GM21381 (cell line): ENCODE results near the gene ZC3H10.
A peak's percentile ranks its signal among the peaks of the same experiment; 100 is the strongest.
"Not testable (repeated sequence)": the region's sequence is repeated elsewhere in the genome, so short reads cannot be mapped to it uniquely, and the experiment has no call there.

Source experiments
- ATAC-seq: cut with Tn5 transposase; IDR thresholded peaks from one replicate; pipeline ENCODE4 v1.9.1; 2021; ENCODE audit warnings: mild to moderate bottlenecking, moderate library complexity; ENCODE audit not compliant: unreplicated experiment

The ZC3H10 gene

DNA sequence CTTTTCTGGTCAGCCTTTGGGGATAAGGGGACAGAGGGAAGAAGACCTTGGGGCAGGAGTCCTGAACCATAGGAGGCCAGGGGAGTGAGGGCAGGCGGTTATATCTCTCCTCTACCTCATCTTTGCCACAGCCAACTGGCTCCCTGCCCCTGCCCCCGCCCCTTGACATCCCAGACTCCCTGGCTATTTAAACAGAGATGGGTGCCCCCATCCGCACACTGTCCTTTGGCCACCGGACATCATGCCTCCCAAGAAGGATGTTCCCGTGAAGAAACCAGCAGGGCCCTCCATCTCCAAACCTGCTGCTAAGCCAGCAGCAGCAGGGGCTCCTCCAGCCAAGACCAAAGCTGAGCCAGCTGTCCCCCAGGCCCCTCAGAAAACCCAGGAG lies 35.6 kb downstream of the ZC3H10 start:
- ATAC-seq = no peak

DNA sequence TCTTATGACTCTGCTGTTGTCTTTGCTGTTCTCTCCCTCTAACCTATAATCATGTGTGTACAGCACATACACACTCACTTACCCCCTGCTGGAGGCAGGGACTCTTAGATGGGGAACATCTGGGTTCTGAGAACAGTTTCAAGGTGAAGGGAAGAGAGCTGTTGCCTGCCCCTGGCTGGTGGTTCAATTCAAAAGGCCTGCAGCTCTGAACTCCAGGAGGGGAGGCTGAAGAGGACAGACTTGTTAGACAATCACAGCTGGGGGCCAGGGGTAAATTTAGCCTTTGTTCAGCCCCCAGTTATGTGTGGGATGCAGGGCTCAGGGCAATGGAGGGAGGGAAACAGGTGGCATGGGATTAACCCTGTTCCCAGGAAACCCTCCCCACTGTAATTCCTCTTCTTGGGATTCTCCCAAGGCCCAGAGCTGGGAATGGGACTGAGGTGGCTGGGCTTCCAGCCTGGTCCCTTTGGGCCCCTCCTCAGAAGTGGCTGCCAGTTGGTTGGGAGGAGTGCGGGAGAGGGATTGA lies 36.2 kb downstream of the ZC3H10 start:
- no peak for ATAC-seq

DNA sequence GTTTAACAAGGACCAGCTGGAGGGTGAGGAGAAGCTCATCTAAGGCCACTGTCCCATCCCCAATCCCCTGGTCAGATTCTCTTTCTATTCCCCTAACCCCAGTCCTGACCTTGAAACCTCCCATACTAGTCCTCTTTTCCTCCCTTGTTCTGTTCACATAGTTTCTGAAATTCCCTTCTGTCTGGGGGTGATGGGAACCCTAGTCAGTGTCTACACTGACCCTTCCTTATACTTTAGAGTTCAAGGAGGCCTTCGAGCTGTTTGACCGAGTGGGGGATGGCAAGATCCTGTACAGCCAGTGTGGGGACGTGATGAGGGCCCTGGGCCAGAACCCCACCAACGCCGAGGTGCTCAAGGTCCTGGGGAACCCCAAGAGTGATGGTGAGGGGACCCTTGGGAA lies 36.8 kb downstream of the ZC3H10 start:
- ATAC-seq = no peak

DNA sequence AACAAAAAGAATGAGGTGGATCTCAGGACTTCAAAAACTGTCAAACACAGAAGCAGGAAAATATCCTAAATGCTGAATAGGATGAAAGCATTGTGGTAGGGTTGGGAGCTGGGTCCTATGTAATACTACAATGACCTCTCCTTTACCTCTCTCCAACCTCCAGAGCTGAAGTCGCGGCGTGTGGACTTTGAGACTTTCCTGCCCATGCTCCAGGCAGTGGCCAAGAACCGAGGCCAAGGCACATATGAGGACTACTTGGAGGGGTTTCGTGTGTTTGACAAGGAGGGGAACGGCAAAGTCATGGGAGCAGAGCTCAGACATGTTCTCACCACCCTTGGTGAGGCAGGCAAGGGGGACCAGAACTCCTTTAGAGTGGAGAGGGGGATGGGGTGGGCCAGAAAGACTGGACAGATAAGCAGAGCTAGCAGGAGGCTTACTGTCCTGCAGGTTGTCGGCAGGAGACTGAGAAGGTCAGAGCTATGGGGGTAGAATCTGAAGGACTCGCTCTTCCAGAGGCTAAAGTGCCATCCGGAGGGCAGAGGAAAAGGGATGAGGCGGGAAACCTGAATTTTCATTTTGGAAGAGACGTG lies 37.3 kb downstream of the ZC3H10 start:
- ATAC-seq = no peak

DNA sequence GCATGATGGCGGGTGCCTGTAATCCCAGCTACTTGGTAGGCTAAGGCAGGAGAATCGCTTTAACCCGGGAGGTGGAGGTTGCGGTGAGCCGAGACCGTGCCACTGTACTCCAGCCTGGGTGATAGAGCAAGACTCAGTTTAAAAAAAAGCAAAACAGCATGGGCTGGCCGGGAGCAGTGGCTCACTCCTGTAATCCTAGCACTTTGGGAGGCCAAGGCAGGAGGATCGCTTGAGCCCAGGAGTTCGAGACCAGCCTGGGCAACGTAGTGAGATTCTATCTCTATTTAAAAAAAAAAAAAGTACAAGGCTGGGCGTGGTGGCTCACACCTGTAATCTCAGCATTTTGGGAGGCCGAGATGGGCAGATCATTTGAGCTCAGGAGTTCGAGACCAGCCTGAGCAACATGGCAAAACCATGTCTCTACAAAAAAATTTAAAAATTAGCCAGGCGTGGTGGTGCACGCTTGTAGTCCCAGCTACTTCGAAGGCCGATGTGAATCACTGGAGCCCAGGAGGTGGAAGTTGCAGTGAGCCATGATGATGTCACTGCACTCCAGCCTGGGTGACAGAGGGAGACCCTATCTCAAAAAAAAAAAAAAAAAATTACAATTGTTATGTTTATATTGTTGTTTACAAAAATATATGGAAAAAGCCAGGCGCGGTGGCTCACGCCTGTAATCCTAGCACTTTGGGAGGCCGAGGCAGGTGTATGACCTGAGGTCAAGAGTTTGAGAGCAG lies 38.6 kb downstream of the ZC3H10 start:
- not testable (repeated sequence) for ATAC-seq

DNA sequence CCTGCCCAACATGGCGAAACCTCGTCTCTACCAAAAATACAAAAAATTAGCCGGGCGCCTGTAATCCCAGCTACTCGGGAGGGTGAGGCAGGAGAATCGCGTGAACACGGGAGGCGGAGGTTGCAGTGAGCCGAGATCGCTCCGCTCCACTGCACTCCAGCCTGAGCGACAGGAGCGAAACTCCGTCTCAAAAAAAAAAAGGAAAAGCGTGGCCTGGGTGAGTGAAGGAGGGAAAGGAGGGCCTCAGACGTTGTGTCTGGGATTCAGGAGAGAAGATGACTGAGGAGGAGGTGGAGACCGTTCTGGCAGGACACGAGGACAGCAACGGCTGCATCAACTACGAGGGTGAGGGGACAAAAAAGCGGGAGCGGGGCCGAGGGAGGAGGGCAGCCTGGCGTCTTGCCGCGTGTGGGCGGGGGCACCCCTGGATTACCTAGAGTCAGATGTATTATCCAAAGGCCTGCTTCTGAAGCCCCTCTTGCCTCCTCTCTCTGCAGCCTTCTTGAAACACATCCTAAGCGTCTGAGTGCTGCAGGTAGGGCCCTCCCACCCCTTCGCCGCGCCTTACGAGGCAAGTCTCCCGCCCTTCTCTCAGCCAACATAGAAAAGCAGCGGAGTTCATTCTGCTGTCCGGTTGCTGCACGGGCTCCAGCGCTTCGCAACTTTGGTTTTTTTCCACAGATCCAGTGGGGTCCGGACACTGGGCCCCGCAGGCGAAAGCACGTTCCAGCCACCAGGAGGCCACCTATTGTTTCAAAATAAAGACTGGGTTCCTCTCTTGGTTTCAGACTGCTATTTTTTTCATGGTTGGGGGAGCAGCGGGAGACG lies 39.3 kb downstream of the ZC3H10 start:
- ATAC-seq = peak; percentile 32

DNA sequence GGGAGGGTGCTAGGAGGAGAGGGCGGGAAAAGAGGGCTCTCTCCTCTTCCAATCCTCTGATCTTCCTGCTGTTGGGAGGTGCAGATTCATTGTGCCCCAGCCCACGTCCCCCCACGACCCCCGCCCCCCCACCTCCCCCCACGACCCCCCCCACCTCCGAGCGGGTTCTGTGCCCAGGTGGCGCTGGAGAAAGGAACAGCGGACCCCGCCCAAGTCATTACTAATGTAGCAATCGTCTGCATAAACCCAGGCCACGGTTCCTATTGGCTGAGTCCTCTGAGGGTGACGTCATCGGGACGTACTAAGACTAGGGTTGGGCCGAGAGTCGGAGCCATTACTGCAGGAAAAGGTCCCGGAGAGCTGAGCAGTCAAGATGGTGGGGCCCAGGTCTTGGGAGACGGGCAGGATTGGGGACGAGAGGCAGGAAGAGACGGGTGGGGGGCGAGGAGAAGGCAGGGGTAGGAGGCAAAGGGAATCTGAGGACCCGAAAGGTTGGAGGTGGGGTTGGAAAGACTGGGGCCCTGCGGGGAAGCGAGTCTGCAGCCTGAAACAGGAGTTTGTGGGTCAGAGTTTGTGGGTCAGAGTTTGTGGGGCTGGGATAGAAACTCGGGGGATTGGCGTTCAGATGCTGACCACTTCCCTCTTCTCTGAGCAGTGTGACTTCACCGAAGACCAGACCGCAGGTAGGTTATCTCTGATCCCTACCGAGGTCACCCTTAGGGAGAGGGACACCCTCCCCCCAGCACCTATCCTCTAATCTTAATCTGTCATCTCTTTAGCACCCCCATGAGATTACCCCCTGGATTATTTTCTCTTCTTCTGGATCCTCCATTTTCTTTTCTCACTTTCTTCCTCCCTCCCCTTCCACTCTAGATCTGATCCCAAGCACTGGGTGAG lies 40.2 kb downstream of the ZC3H10 start, which contains the start of gene MYL6:
Gene MYL6, plus strand, starts transcription at position 331 of the 897 bp plus-strand sequence. Its CDS starts 43 bp downstream, at position 374.
- peak; percentile 72 for ATAC-seq

DNA sequence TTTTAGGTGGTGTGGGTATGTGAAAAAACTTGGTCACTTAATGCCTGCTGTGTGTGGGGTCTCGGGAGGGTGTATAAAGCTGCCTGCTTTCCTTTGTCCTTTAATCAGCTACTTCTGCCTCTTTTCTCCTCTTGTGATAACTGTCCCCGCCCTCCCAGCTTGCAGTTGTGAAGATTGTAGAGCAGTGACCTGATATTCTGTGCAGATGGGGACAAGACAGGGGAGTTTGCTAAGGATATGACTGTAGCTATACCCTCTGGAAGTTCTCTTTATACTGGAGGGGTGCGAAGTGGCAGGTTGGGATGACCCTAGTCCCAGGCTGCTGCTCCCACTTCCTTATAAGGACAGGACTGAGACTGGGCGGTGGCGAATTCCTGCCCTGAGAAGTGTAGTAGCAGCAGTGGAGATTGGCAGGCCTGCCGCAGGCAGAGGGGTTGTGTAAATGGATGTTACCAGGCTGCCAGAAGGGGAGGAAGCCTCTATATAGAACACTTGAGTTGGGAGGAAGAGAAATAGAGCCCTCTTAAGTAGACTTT lies 40.9 kb downstream of the ZC3H10 start:
- no peak for ATAC-seq

DNA sequence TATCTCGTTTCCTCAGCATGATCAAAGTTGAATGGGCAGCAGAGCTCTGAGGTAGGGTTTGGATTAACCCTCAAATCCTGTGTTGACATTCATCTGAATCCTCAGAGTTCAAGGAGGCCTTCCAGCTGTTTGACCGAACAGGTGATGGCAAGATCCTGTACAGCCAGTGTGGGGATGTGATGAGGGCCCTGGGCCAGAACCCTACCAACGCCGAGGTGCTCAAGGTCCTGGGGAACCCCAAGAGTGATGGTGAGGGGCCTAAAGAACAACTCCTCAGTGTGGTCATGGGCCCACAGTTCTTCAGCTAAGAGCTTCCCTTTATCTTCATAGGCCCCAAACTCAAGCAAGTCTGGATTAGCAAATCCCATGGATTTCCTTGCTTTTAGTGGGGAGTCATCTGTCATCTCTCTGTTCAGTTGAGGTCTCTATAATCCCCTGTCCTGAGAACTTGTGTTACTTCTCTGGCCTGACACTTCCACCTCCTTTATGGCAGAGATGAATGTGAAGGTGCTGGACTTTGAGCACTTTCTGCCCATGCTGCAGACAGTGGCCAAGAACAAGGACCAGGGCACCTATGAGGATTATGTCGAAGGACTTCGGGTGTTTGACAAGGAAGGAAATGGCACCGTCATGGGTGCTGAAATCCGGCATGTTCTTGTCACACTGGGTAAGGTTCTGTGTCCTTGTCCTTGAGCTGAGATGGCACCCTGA lies 41.6 kb downstream of the ZC3H10 start:
- ATAC-seq = no peak

DNA sequence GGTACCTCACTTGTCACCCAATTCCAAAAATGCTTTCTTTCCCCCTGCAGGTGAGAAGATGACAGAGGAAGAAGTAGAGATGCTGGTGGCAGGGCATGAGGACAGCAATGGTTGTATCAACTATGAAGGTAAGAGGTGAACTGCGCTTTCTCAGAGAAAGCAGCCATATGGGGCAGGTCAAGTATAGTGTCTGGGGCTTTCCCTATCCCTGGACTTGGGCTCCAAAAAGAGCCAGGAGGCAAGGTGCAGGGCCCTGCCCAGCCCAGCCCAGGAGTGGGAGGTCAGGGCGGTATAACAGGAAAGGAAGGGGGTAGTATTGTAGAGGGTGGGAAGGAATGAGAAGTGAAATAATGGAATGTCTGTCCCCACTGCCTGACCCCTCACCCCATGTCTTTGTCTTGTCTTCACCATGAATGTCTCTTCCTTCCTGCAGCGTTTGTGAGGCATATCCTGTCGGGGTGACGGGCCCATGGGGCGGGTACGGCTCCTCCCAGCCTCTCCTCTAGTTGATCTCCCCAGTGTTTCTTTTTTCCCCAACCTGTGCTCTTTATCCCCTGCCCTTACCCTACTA lies 42.2 kb downstream of the ZC3H10 start:
- ATAC-seq = no peak

DNA sequence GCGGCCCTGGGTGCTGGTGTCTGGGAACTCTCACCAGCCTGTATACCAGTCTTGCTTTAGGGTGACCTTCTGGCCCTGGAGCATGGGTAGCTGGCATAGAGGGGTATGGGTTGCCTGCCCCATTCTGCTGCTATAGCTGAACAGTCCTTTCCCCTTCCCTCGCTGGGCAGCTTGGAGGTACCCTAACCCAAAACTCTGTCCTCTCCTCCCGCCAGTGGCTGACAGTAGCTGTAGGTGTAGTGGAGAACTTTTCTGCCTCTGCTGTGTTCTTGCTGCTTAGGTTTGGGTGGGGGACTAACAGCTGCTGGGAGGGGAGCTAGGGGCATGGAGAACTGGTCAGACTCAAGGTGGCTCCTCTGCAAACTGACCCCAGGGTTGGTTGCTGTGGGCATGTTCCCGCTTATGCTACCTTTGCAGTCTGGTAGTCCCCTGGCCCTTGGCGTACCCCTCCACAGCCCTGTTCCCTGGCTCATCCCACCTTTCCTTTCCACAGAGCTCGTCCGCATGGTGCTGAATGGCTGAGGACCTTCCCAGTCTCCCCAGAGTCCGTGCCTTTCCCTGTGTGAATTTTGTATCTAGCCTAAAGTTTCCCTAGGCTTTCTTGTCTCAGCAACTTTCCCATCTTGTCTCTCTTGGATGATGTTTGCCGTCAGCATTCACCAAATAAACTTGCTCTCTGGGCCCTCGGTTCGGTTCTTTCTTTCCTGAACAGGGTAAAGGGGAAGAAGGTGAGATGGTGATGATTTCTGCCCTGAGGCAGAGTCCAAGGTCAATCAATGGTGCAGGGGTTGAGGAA lies 43.0 kb downstream of the ZC3H10 start:
- no peak for ATAC-seq

DNA sequence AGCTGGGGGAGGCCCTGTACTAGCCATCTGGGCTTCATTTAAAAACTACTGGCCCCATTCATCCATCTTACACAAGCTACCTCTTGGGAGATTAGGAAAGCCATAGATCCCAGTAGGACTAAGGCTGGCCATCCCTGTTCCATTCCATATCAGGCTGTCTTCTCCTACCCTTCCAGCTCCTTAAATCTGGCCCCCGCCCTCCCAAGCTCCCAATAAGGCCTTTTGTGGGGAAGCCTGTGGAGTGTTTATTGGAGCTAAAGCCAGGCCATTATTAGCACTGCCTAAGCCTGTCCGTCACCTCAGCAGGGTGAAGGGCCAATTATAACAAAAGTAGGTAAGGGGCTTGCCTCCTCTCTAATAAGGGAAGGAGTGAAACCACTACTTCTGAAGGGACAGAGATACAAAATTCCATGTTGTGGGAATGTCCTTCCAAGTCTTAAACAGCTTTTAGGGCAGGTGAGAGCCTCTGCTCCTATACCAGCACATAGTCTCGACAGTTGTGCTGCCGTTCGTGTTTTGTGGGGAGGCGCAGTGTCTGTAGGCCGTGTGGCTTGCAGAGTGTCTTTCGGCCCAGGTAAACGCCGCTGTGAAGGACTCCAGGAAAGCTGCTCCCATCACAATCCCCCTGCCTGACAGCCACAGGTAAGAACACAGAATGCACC lies 43.8 kb downstream of the ZC3H10 start:
- no peak for ATAC-seq

DNA sequence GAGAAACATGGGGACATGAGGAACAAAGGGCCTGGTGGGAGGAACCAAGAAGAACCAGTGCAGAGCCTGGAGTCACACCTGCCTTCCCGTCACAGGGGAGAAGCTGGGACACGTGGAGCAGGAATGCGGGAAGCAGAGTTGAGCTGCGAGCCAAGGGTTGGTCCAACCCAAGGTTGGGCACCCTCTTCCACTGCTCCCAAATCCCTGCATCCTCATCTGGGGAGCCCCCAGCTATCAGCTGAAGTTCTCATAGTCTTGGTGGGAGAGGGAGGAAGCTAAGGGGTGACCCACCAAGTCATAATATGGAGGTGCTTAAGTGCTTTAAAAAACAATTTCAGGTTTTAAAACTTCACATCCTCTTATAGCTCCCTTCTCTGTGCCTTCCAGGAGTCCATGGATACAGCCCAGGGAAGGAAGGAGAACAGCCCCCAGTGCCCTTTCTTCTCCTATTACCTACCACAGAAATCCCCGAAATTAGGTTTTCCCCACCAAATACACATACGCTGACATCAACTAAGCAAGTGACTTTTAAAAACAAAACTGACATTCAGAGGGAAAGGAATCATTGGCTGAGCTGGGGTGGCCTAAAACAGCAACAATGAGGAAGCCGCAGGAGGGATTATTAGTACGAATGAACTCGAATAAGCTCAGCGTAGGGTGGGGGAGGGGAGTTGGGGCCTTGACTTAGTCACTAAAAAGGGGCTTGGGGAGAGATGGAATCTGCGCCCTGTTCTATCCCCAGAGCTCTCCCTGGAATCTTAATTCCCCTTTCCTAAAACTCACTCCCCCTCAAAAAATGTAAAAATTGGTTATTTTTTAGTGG lies 44.6 kb downstream of the ZC3H10 start:
- no peak for ATAC-seq

DNA sequence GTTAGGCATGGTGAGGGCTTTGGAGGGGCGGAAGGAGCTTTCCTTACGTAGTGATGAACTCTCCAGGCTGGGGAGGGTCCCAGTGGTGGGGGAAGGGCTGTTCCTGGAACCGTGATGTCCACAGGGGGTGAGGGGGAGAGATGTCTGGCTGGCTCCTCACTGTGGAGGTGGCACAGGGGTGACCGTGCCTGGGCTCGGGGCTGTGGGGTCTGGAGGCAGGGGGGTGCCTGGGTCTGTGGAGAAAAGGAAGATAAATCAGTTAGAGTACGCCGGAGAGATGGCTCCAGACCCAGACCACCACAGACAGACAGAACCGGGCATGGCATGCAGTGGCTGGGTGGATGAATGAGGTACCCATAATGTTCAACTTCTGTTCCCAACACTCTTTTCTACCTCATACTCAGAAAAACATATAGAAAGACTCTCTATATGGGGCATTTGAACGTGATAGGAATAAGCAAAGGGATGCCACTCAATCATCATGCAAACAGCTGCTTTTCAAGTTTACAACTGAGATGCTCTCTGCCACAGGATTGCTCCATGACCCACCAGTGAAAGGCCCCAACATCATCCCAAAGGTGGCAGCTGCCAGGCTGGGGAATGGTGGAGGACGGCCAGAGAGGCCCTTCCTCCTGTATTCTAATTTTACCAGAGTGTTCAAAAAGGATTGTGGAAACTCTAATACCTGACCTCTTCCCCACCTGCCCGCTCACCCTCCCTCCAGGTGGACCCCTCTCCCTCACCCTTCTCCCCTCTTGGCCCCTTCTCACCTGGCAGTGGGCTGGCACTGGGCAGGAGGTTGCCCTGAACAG lies 45.7 kb downstream of the ZC3H10 start:
- no peak for ATAC-seq

DNA sequence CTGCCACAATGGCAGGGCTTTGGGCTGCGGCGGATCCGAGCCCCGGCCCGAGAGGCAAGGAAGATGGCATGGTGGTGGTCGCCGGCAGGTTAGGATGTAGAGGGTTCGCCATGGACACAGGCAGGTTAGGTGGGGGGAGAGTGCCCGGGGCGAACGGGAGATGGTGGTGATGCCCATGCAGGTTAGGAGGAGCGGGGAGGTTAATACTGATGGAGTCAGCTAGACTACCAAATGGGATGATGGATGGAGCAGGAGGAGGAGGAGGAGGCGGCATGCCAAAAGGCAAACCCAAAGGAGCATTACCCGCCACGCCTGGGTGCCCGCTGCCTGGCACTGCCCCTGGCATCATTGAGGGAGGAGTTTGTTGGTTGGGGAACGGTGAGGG lies 46.3 kb downstream of the ZC3H10 start:
- no peak for ATAC-seq

DNA sequence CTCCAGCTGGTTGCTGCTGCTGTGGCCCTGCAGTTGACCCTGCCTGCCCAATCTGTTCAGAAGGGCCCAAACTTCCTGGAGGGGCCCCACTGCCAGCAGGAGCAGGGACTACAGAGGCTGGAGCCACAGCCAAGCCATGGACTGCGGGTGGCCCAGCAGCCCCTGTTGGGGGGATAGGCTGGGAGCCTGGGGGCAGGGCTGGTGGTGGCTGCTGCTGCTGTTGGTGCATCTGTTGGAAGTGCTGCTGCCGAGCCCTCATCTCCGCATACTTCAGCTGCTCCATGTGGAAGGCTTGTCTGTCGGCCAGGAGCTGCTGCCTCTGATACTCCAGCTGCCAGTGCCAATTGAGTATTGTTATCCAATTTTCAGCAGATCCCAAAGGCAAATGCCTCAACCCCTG lies 47.3 kb downstream of the ZC3H10 start:
- no peak for ATAC-seq
